Measurements from ENCODE around the gene PTPRE.

The PTPRE gene

GRCh38 chr10:128032466-128032865 is 125.6 kb downstream of the PTPRE start:
- no peaks in the 10 kb centered on the region for H3K36me3 ChIP-seq (ENCODE audit: insufficient read depth, low read length)
- H3K27me3 ChIP-seq (ENCODE audit: insufficient read depth, low read length) = no peaks in the 10 kb centered on the region
- no peaks in the 10 kb centered on the region for H3K9me3 ChIP-seq (ENCODE audit: low read length)
- no peaks in the 10 kb centered on the region for H3K4me1 ChIP-seq (ENCODE audit: insufficient read depth, low read length)
- no peak overlapping the region for H2AFZ ChIP-seq (ENCODE audit: low read depth, low read length)
- H3K4me3 ChIP-seq (ENCODE audit: low read length) = no peak overlapping the region

GRCh38 chr10:128035557-128035973 is 128.7 kb downstream of the PTPRE start:
- no peak overlapping the region for H2AFZ ChIP-seq (ENCODE audit: low read depth, low read length)
- H3K4me3 ChIP-seq (ENCODE audit: low read length) = no peak overlapping the region
- H3K4me1 ChIP-seq (ENCODE audit: insufficient read depth, low read length) = no peaks in the 10 kb centered on the region
- no peaks in the 10 kb centered on the region for H3K9me3 ChIP-seq (ENCODE audit: low read length)
- H3K27me3 ChIP-seq (ENCODE audit: insufficient read depth, low read length) = no peaks in the 10 kb centered on the region
- H3K36me3 ChIP-seq (ENCODE audit: insufficient read depth, low read length) = no peaks in the 10 kb centered on the region

- no peak overlapping the region for H2AFZ ChIP-seq (ENCODE audit: low read depth, low read length)
- H3K4me1 ChIP-seq (ENCODE audit: insufficient read depth, low read length) = no peaks in the 10 kb centered on the region
- no peak overlapping the region for H3K4me3 ChIP-seq (ENCODE audit: low read length)
- peaks cover 2% of the 10 kb centered on the region for H3K27me3 ChIP-seq (ENCODE audit: insufficient read depth, low read length)
- H3K36me3 ChIP-seq (ENCODE audit: insufficient read depth, low read length) = no peaks in the 10 kb centered on the region
- no peaks in the 10 kb centered on the region for H3K9me3 ChIP-seq (ENCODE audit: low read length)
Observed at GRCh38 chr10:128036011-128036615, 129.2 kb downstream of the PTPRE start.

- Histone ChIP-seq H3K4me1 (ENCODE audit: insufficient read depth, low read length) (no peaks in the 10 kb centered on the region), H3K4me3 (ENCODE audit: low read length) (no peak overlapping the region), H2AFZ (ENCODE audit: low read depth, low read length) (no peak overlapping the region), H3K36me3 (ENCODE audit: insufficient read depth, low read length) (no peaks in the 10 kb centered on the region), H3K9me3 (ENCODE audit: low read length) (no peaks in the 10 kb centered on the region), H3K27me3 (ENCODE audit: insufficient read depth, low read length) (peaks cover 5% of the 10 kb centered on the region)
Observed at GRCh38 chr10:128036746-128037543, 130.0 kb downstream of the PTPRE start.

- H3K9me3 ChIP-seq (ENCODE audit: low read length) = no peaks in the 10 kb centered on the region
- H2AFZ ChIP-seq (ENCODE audit: low read depth, low read length) = no peak overlapping the region
- no peak overlapping the region for H3K4me3 ChIP-seq (ENCODE audit: low read length)
- H3K4me1 ChIP-seq (ENCODE audit: insufficient read depth, low read length) = no peaks in the 10 kb centered on the region
- H3K36me3 ChIP-seq (ENCODE audit: insufficient read depth, low read length) = no peaks in the 10 kb centered on the region
- peaks cover 8% of the 10 kb centered on the region for H3K27me3 ChIP-seq (ENCODE audit: insufficient read depth, low read length)
Observed at GRCh38 chr10:128040096-128040495, 133.2 kb downstream of the PTPRE start.

- Histone ChIP-seq H3K9me3 (ENCODE audit: low read length) (no peaks in the 10 kb centered on the region), H2AFZ (ENCODE audit: low read depth, low read length) (no peak overlapping the region), H3K4me3 (ENCODE audit: low read length) (no peak overlapping the region), H3K36me3 (ENCODE audit: insufficient read depth, low read length) (no peaks in the 10 kb centered on the region), H3K4me1 (ENCODE audit: insufficient read depth, low read length) (no peaks in the 10 kb centered on the region), H3K27me3 (ENCODE audit: insufficient read depth, low read length) (peaks cover 8% of the 10 kb centered on the region)
Observed at GRCh38 chr10:128040681-128041080, 133.8 kb downstream of the PTPRE start.

- H3K27me3 ChIP-seq (ENCODE audit: insufficient read depth, low read length) = peaks cover 8% of the 10 kb centered on the region
- H2AFZ ChIP-seq (ENCODE audit: low read depth, low read length) = no peak overlapping the region
- no peak overlapping the region for H3K4me3 ChIP-seq (ENCODE audit: low read length)
- no peaks in the 10 kb centered on the region for H3K36me3 ChIP-seq (ENCODE audit: insufficient read depth, low read length)
- H3K9me3 ChIP-seq (ENCODE audit: low read length) = no peaks in the 10 kb centered on the region
- H3K4me1 ChIP-seq (ENCODE audit: insufficient read depth, low read length) = no peaks in the 10 kb centered on the region
Observed at GRCh38 chr10:128042131-128042610, 135.3 kb downstream of the PTPRE start.

- peaks cover 10% of the 10 kb centered on the region for H3K27me3 ChIP-seq (ENCODE audit: insufficient read depth, low read length)
- no peak overlapping the region for H3K4me3 ChIP-seq (ENCODE audit: low read length)
- no peaks in the 10 kb centered on the region for H3K4me1 ChIP-seq (ENCODE audit: insufficient read depth, low read length)
- no peak overlapping the region for H2AFZ ChIP-seq (ENCODE audit: low read depth, low read length)
- H3K9me3 ChIP-seq (ENCODE audit: low read length) = no peaks in the 10 kb centered on the region
- no peaks in the 10 kb centered on the region for H3K36me3 ChIP-seq (ENCODE audit: insufficient read depth, low read length)
Observed at GRCh38 chr10:128043259-128044045, 136.5 kb downstream of the PTPRE start.

GRCh38 chr10:128044186-128044585 is 137.3 kb downstream of the PTPRE start:
- Histone ChIP-seq H3K4me3 (ENCODE audit: low read length) (no peak overlapping the region), H3K4me1 (ENCODE audit: insufficient read depth, low read length) (no peaks in the 10 kb centered on the region), H3K27me3 (ENCODE audit: insufficient read depth, low read length) (peaks cover 10% of the 10 kb centered on the region), H3K36me3 (ENCODE audit: insufficient read depth, low read length) (no peaks in the 10 kb centered on the region), H3K9me3 (ENCODE audit: low read length) (no peaks in the 10 kb centered on the region), H2AFZ (ENCODE audit: low read depth, low read length) (no peak overlapping the region)

GRCh38 chr10:128044961-128045832 is 138.3 kb downstream of the PTPRE start:
- H3K9me3 ChIP-seq (ENCODE audit: low read length) = no peaks in the 10 kb centered on the region
- H3K36me3 ChIP-seq (ENCODE audit: insufficient read depth, low read length) = no peaks in the 10 kb centered on the region
- no peak overlapping the region for H3K4me3 ChIP-seq (ENCODE audit: low read length)

GRCh38 chr10:128045833-128046120 is 138.9 kb downstream of the PTPRE start:
- Histone ChIP-seq H3K4me1 (ENCODE audit: insufficient read depth, low read length) (no peaks in the 10 kb centered on the region), H3K9me3 (ENCODE audit: low read length) (no peaks in the 10 kb centered on the region), H3K4me3 (ENCODE audit: low read length) (no peak overlapping the region), H3K36me3 (ENCODE audit: insufficient read depth, low read length) (no peaks in the 10 kb centered on the region), H3K27me3 (ENCODE audit: insufficient read depth, low read length) (peaks cover 10% of the 10 kb centered on the region), H2AFZ (ENCODE audit: low read depth, low read length) (no peak overlapping the region)

More at GRCh38 chr10:128044961-128045832, 138.3 kb downstream of the PTPRE start:
- H3K27me3 ChIP-seq (ENCODE audit: insufficient read depth, low read length) = peaks cover 10% of the 10 kb centered on the region
- no peaks in the 10 kb centered on the region for H3K4me1 ChIP-seq (ENCODE audit: insufficient read depth, low read length)
- H2AFZ ChIP-seq (ENCODE audit: low read depth, low read length) = no peak overlapping the region

- H2AFZ ChIP-seq (ENCODE audit: low read depth, low read length) = no peak overlapping the region
- no peak overlapping the region for H3K4me3 ChIP-seq (ENCODE audit: low read length)
- no peaks in the 10 kb centered on the region for H3K36me3 ChIP-seq (ENCODE audit: insufficient read depth, low read length)
- peaks cover 8% of the 10 kb centered on the region for H3K27me3 ChIP-seq (ENCODE audit: insufficient read depth, low read length)
- H3K4me1 ChIP-seq (ENCODE audit: insufficient read depth, low read length) = no peaks in the 10 kb centered on the region
- H3K9me3 ChIP-seq (ENCODE audit: low read length) = no peaks in the 10 kb centered on the region
Observed at GRCh38 chr10:128046156-128046952, 139.5 kb downstream of the PTPRE start.

Data from neuron (in vitro differentiated cells).